ENCODE measurements around the gene ROM1.
A peak's percentile ranks its signal among the peaks of the same experiment; 100 is the strongest.

Gene ROM1

GRCh38 chr11:62645946-62646824 lies 33.1 kb downstream of the ROM1 start, which contains the start of gene GANAB:
Gene GANAB, minus strand, starts transcription at chr11:62646613. Its CDS starts 14 bp downstream, at chr11:62646599.
- peak within 1 kb of the TSS; percentile 1 for H2AK5ac ChIP-seq (ENCODE audit: low read length)
- peak within 1 kb of the TSS; percentile 63 for H2BK5ac ChIP-seq (ENCODE audit: low read depth, low read length, poor library complexity)
- H4K8ac ChIP-seq (ENCODE audit: low read depth, low read length) = peak within 1 kb of the TSS; percentile 94
- peak within 1 kb of the TSS; percentile 78 for H4K12ac ChIP-seq (ENCODE audit: low read depth, low read length)
- H4K91ac ChIP-seq (ENCODE audit: low read depth, low read length) = peak within 1 kb of the TSS; percentile 91
- H3K27me3 ChIP-seq (ENCODE audit: insufficient read depth, low read length) = no peaks in the 10 kb centered on the region
- peak; percentile 99 for DNase-seq
- peak within 1 kb of the TSS; percentile 62 for H2AFZ ChIP-seq (ENCODE audit: insufficient read depth, low read length, poor library complexity)
- H3K4me2 ChIP-seq (ENCODE audit: low read length) = peak within 1 kb of the TSS; percentile 62
- no CpG with 5 or more reads among the region's 73 CpGs for WGBS (ENCODE audit: extremely low coverage, insufficient coverage, insufficient read length)
- H3K18ac ChIP-seq (ENCODE audit: low read length) = peak within 1 kb of the TSS; percentile 75
- H2BK12ac ChIP-seq (ENCODE audit: low read length) = no peak within 1 kb of the TSS
- peaks cover 7% of the 10 kb centered on the region for H3K79me1 ChIP-seq (ENCODE audit: low read length)
- H3K23ac ChIP-seq (ENCODE audit: low read length) = no peak within 1 kb of the TSS
- H3K79me2 ChIP-seq (ENCODE audit: control insufficient read depth, insufficient read depth, low read length, poor library complexity) = peaks cover 9% of the 10 kb centered on the region
- peak within 1 kb of the TSS; percentile 89 for H3K27ac ChIP-seq (ENCODE audit: low read depth, low read length)
- H3K4me1 ChIP-seq (ENCODE audit: control insufficient read depth in 1 of 2, insufficient read depth in 2 of 2, low read length in 2 of 2) = peaks cover 8 to 9% of the 10 kb centered on the region in 2 experiments
- peak within 1 kb of the TSS; percentile 97 for H3K9ac ChIP-seq (ENCODE audit: low read length)
- peak within 1 kb of the TSS; percentile 86 for H3K4me3 ChIP-seq (ENCODE audit: low read depth, low read length)
- H3K14ac ChIP-seq (ENCODE audit: low read length) = peak within 1 kb of the TSS; percentile 23
- peaks cover 30 to 35% of the 10 kb centered on the region in 2 experiments for H3K36me3 ChIP-seq (ENCODE audit: control insufficient read depth in 1 of 2, insufficient read depth in 2 of 2, low read length in 2 of 2)
- H3K4ac ChIP-seq (ENCODE audit: low read depth, low read length) = peak within 1 kb of the TSS; percentile 73
- peak within 1 kb of the TSS; percentile 86 for H2BK120ac ChIP-seq (ENCODE audit: insufficient read depth, low read length, poor library complexity)
- H3K9me3 ChIP-seq (ENCODE audit: insufficient read depth, low read depth, low read length) = no peaks in the 10 kb centered on the region

GRCh38 chr11:62646825-62647608 lies 34.0 kb downstream of the ROM1 start:
- H3K9me3 ChIP-seq (ENCODE audit: insufficient read depth, low read depth, low read length) = no peaks in the 10 kb centered on the region
- no peak overlapping the region for H3K9ac ChIP-seq (ENCODE audit: low read length)
- peaks cover 9% of the 10 kb centered on the region for H3K79me2 ChIP-seq (ENCODE audit: control insufficient read depth, insufficient read depth, low read length, poor library complexity)
- DNase-seq = no peak
- no CpG with 5 or more reads among the region's 32 CpGs for WGBS (ENCODE audit: extremely low coverage, insufficient coverage, insufficient read length)
- peaks cover 8 to 9% of the 10 kb centered on the region in 2 experiments for H3K4me1 ChIP-seq (ENCODE audit: control insufficient read depth in 1 of 2, insufficient read depth in 2 of 2, low read length in 2 of 2)
- H2BK12ac ChIP-seq (ENCODE audit: low read length) = no peak overlapping the region
- no peak overlapping the region for H2BK5ac ChIP-seq (ENCODE audit: low read depth, low read length, poor library complexity)
- peaks cover 7% of the 10 kb centered on the region for H3K79me1 ChIP-seq (ENCODE audit: low read length)
- H3K4ac ChIP-seq (ENCODE audit: low read depth, low read length) = no peak overlapping the region
- H3K23ac ChIP-seq (ENCODE audit: low read length) = no peak overlapping the region
- H3K36me3 ChIP-seq (ENCODE audit: control insufficient read depth in 1 of 2, insufficient read depth in 2 of 2, low read length in 2 of 2) = peaks cover 30 to 35% of the 10 kb centered on the region in 2 experiments
- H2AK5ac ChIP-seq (ENCODE audit: low read length) = no peak overlapping the region
- H3K4me2 ChIP-seq (ENCODE audit: low read length) = peak overlapping the region; percentile 33
- no peak overlapping the region for H3K27ac ChIP-seq (ENCODE audit: low read depth, low read length)
- no peak overlapping the region for H4K8ac ChIP-seq (ENCODE audit: low read depth, low read length)
- no peaks in the 10 kb centered on the region for H3K27me3 ChIP-seq (ENCODE audit: insufficient read depth, low read length)
- H3K4me3 ChIP-seq (ENCODE audit: low read depth, low read length) = no peak overlapping the region
- no peak overlapping the region for H2BK120ac ChIP-seq (ENCODE audit: insufficient read depth, low read length, poor library complexity)
- no peak overlapping the region for H3K18ac ChIP-seq (ENCODE audit: low read length)
- H4K91ac ChIP-seq (ENCODE audit: low read depth, low read length) = no peak overlapping the region
- H2AFZ ChIP-seq (ENCODE audit: insufficient read depth, low read length, poor library complexity) = no peak overlapping the region
- no peak overlapping the region for H3K14ac ChIP-seq (ENCODE audit: low read length)
- H4K12ac ChIP-seq (ENCODE audit: low read depth, low read length) = no peak overlapping the region

- no peaks in the 10 kb centered on the region for H3K9me3 ChIP-seq (ENCODE audit: insufficient read depth, low read depth, low read length)
- no peak overlapping the region for H3K4me3 ChIP-seq (ENCODE audit: low read depth, low read length)
- DNase-seq = no peak
- peaks cover 7% of the 10 kb centered on the region for H3K79me1 ChIP-seq (ENCODE audit: low read length)
- H2BK5ac ChIP-seq (ENCODE audit: low read depth, low read length, poor library complexity) = no peak overlapping the region
- no peak overlapping the region for H4K12ac ChIP-seq (ENCODE audit: low read depth, low read length)
- no peak overlapping the region for H3K4ac ChIP-seq (ENCODE audit: low read depth, low read length)
- H4K91ac ChIP-seq (ENCODE audit: low read depth, low read length) = no peak overlapping the region
- no peak overlapping the region for H2BK120ac ChIP-seq (ENCODE audit: insufficient read depth, low read length, poor library complexity)
- H2BK12ac ChIP-seq (ENCODE audit: low read length) = no peak overlapping the region
- no CpG with 5 or more reads among the region's 6 CpGs for WGBS (ENCODE audit: extremely low coverage, insufficient coverage, insufficient read length)
- no peak overlapping the region for H4K8ac ChIP-seq (ENCODE audit: low read depth, low read length)
- peaks cover 8 to 14% of the 10 kb centered on the region in 2 experiments for H3K4me1 ChIP-seq (ENCODE audit: control insufficient read depth in 1 of 2, insufficient read depth in 2 of 2, low read length in 2 of 2)
- H3K14ac ChIP-seq (ENCODE audit: low read length) = no peak overlapping the region
- no peak overlapping the region for H3K23ac ChIP-seq (ENCODE audit: low read length)
- peaks cover 12% of the 10 kb centered on the region for H3K79me2 ChIP-seq (ENCODE audit: control insufficient read depth, insufficient read depth, low read length, poor library complexity)
- H2AFZ ChIP-seq (ENCODE audit: insufficient read depth, low read length, poor library complexity) = no peak overlapping the region
- H3K36me3 ChIP-seq (ENCODE audit: control insufficient read depth in 1 of 2, insufficient read depth in 2 of 2, low read length in 2 of 2) = peaks cover 30 to 35% of the 10 kb centered on the region in 2 experiments
- no peak overlapping the region for H3K9ac ChIP-seq (ENCODE audit: low read length)
- no peak overlapping the region for H3K27ac ChIP-seq (ENCODE audit: low read depth, low read length)
- no peak overlapping the region for H3K4me2 ChIP-seq (ENCODE audit: low read length)
- no peak overlapping the region for H3K18ac ChIP-seq (ENCODE audit: low read length)
- H2AK5ac ChIP-seq (ENCODE audit: low read length) = no peak overlapping the region
- H3K27me3 ChIP-seq (ENCODE audit: insufficient read depth, low read length) = no peaks in the 10 kb centered on the region
Measured at GRCh38 chr11:62647609-62648005, 34.5 kb downstream of the ROM1 start.

- Histone ChIP-seq H3K4ac (ENCODE audit: low read depth, low read length) (no peak overlapping the region), H3K9me3 (ENCODE audit: insufficient read depth, low read depth, low read length) (no peaks in the 10 kb centered on the region), H4K12ac (ENCODE audit: low read depth, low read length) (no peak overlapping the region), H3K27me3 (ENCODE audit: insufficient read depth, low read length) (no peaks in the 10 kb centered on the region), H3K36me3 (ENCODE audit: control insufficient read depth in 1 of 2, insufficient read depth in 2 of 2, low read length in 2 of 2) (peaks cover 30 to 35% of the 10 kb centered on the region in 2 experiments), H4K8ac (ENCODE audit: low read depth, low read length) (no peak overlapping the region), H4K91ac (ENCODE audit: low read depth, low read length) (no peak overlapping the region), H3K4me2 (ENCODE audit: low read length) (no peak overlapping the region), H3K79me1 (ENCODE audit: low read length) (peaks cover 13% of the 10 kb centered on the region), H3K79me2 (ENCODE audit: control insufficient read depth, insufficient read depth, low read length, poor library complexity) (peaks cover 17% of the 10 kb centered on the region), H2BK120ac (ENCODE audit: insufficient read depth, low read length, poor library complexity) (no peak overlapping the region), H2AK5ac (ENCODE audit: low read length) (no peak overlapping the region), H3K4me1 (ENCODE audit: control insufficient read depth in 1 of 2, insufficient read depth in 2 of 2, low read length in 2 of 2) (peaks cover 9 to 15% of the 10 kb centered on the region in 2 experiments), H2BK12ac (ENCODE audit: low read length) (no peak overlapping the region), H3K14ac (ENCODE audit: low read length) (no peak overlapping the region), H3K18ac (ENCODE audit: low read length) (no peak overlapping the region), H3K23ac (ENCODE audit: low read length) (no peak overlapping the region), H2AFZ (ENCODE audit: insufficient read depth, low read length, poor library complexity) (no peak overlapping the region), H3K4me3 (ENCODE audit: low read depth, low read length) (no peak overlapping the region), H3K27ac (ENCODE audit: low read depth, low read length) (no peak overlapping the region), H3K9ac (ENCODE audit: low read length) (no peak overlapping the region), H2BK5ac (ENCODE audit: low read depth, low read length, poor library complexity) (no peak overlapping the region)
- DNase-seq = no peak
- no CpG with 5 or more reads among the region's 24 CpGs for WGBS (ENCODE audit: extremely low coverage, insufficient coverage, insufficient read length)
Measured at GRCh38 chr11:62648185-62648966, 35.3 kb downstream of the ROM1 start.
